ENCODE data around the gene OR51B4.
"Not testable (repeated sequence)": the region's sequence is repeated elsewhere in the genome, so short reads cannot be mapped to it uniquely, and the experiment has no call there.

The OR51B4 gene

GRCh38 chr11:5294342-5294995 is 7.3 kb downstream of the OR51B4 start:
- DNase-seq, result not testable (repeated sequence)

GRCh38 chr11:5293028-5293427 is 8.7 kb downstream of the OR51B4 start:
- no peak for DNase-seq

DNA sequence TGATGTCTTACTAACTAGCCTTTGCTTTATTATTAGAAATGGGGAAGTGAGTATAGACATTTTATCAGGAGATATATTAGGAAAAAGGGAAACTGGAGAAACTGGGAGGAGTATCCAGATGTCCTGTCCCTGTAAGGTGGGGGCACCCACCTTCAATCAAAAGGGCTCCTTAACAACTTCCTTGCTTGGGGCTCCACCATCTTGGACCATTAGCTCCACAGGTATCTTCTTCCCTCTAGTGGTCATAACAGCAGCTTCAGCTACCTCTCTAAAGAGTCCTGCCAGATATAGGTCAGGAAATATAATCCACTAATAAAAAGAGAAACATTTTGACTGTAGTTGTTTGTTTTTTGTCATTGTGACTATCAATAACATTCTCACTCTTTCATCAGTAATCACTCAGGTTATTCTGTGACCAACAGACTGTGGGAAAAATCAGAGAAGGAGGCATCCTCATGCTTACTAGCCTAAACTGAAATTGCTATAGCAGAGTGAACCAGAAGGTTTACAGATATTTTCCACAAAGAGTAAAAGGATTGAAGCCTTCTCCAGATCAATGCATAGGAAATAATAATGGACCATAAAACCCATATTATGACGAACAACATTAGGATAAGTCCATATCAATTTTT is 10.4 kb downstream of the OR51B4 start:
- DNase-seq, result no peak

- DNase-seq, result no peak
These were observed 11.6 kb downstream of the OR51B4 start for GRCh38 chr11:5290106-5290505.

DNA sequence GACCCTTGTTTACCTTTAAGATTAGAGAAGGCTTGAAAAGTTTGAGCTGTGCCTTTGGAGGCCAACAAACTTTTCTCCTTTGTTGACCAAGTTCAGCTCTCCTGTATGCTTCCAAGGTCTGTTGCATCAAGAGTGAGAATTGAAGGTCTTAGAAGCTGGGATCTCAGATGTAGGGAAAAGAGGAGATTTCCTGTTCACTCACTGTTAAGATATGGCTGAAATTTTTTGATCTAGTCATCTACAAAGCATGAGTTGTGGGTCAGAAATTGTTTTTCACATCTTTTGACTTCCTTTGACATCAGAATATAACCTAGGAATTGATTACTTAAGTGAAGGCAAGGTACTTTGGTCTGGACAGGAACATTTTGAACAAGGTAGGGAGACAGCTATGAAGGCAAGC is 12.1 kb downstream of the OR51B4 start:
- no peak for DNase-seq

DNA sequence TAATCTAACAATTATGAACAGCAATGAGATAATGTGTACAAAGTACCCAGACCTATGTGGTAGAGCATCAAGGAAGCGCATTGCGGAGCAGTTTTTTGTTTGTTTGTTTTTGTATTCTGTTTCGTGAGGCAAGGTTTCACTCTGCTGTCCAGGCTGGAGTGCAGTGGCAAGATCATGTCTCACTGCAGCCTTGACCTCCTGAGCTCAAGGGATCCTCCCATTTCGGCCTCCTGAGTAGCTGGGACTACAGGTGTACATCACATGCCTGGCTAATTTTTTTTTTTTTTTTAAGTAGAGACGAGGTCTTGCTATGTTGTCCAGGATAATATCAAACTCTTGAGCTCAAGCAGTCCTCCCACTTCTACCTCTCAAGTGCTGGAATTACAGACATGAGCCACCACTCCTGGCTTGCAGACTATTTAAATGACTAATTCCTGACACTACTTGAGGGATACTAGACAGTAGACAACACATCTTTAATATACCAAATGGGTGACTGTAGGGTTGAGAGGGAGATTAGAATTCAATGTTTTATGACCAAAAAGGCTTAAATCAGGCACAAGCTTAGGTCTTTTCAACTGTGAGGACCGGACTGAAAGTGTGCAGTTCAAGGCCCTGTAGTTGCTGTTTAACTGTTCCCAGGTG is 12.7 kb downstream of the OR51B4 start:
- DNase-seq, result no peak

DNA sequence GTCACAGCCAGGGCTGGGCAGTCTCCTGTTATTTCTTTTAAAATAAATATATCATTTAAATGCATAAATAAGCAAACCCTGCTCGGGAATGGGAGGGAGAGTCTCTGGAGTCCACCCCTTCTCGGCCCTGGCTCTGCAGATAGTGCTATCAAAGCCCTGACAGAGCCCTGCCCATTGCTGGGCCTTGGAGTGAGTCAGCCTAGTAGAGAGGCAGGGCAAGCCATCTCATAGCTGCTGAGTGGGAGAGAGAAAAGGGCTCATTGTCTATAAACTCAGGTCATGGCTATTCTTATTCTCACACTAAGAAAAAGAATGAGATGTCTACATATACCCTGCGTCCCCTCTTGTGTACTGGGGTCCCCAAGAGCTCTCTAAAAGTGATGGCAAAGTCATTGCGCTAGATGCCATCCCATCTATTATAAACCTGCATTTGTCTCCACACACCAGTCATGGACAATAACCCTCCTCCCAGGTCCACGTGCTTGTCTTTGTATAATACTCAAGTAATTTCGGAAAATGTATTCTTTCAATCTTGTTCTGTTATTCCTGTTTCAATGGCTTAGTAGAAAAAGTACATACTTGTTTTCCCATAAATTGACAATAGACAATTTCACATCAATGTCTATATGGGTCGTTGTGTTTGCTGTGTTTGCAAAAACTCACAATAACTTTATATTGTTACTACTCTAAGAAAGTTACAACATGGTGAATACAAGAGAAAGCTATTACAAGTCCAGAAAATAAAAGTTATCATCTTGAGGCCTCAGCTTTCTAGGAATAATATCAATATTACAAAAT is 13.4 kb downstream of the OR51B4 start:
- no peak for DNase-seq

DNA sequence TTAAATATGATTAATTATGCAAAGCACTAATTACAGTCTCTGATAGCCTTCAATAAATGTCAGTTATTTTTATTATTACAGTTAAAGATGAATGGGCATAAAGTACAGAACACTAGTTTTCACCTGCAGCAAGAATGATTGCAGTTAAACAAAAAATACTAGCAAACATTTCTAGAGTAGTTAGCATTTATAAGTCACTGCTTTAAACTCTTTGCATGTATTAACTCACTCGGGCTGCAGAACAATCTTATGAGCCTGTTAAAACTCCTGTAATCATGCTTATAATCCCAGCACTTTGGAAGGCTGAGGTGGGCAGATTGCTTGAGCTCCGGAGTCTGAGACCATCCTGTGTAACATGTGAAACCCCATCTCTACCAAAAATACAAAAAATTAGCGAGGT is 14.8 kb downstream of the OR51B4 start:
- no peak for DNase-seq

- DNase-seq, result no peak
These were observed 15.4 kb downstream of the OR51B4 start for GRCh38 chr11:5286351-5286750.

GRCh38 chr11:5285703-5286340 is 15.9 kb downstream of the OR51B4 start:
- no peak for DNase-seq

- DNase-seq, result no peak
These were observed 17.1 kb downstream of the OR51B4 start for GRCh38 chr11:5284637-5285036.

DNA sequence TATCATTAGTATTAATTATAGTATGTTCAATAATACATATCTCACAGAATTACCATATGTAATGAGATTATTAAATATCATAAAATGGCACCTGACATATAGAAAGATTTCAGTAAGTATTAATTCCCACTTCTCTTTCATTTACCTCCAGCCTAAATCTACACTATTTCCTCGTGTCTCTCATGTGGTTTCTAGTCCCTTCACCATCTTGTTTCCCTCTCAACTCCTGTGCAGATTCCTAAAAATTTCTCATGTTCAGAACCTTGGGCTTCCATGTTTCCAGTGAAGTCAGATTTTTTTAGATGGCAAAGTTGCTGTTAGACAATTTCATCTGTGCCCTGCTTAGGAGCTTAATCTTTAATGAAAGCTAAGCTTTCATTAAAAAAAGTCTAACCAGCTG is 17.9 kb downstream of the OR51B4 start:
- no peak for DNase-seq

GRCh38 chr11:5283086-5283485 is 18.7 kb downstream of the OR51B4 start:
- no peak for DNase-seq

DNA sequence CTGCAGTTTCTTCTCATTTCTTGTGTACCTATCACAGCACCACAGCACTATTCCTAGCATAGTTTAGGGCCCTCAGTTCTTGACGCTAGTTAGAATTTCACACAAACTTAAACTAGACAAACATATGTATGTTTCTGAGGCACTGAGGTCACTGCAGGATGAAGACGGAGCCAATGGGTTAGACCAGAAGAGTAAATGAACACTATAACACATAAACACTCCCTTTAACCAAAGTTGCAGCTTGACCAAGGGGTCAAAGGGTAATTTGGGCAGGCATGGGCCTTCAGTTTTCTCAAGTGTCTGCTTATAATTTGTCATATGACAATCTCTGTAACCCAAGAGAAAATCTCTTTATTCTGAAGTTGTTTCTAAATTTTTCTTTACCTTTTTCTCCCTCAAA is 19.1 kb downstream of the OR51B4 start:
- no peak for DNase-seq

- DNase-seq, result no peak
These were observed 20.1 kb downstream of the OR51B4 start for GRCh38 chr11:5281596-5281995.

- no peak for DNase-seq
These were observed 21.1 kb downstream of the OR51B4 start for GRCh38 chr11:5280582-5281102.

DNA sequence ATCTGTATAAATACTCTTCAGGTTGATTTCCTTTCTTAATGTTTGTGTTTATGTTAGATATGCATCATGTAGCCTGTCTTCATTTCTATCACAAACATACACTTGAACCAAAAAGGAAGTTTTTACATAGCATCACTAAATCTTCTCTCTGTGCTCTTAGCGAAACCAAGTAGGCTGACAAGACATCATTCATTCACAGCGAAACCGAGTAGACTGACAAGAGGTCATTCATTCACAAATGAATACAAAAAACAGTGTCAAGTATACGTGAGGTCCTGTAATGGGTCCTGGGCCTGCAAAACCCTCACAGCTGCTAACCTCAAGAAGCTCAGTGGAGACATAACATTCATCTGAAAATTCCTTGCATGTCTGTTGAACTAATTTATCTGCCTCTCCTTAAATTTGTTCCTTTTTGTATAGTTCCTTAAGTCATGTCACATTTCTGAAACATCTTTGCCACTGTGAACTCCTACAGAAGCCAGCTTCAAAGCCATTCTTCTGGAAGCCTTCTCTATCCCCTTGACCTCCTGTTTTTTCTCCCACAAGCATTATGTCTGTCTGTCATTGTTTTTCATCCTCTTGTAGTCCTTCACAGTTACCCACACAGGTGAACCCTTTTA is 22.2 kb downstream of the OR51B4 start:
- no peak for DNase-seq

DNA sequence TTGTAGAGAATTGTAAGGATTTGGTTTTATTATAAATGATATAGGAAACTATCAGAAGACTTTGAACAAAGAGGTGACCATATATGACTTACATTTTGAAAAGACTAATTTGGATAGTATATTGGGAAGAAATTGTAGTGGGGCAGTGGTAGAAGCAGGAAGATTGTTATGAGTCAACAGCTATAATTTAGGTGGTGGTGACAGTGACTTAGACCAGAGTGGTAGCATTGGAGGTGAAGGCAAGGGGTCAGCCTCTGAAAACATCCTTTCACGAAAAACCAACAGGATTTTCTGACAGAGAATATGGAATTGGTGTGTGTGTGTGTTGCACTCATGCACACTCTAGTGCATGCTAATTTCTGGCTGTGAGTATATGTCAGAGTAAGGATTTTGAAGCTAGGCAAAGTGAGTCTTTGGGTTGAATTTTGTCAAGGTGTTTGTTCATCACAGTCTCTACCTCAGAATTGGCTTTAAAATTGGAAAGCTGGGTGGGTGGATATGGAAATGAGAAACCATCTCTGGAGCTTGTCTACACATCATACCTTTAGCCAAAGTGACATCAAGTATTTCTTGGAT is 23.9 kb downstream of the OR51B4 start:
- no peak for DNase-seq

DNA sequence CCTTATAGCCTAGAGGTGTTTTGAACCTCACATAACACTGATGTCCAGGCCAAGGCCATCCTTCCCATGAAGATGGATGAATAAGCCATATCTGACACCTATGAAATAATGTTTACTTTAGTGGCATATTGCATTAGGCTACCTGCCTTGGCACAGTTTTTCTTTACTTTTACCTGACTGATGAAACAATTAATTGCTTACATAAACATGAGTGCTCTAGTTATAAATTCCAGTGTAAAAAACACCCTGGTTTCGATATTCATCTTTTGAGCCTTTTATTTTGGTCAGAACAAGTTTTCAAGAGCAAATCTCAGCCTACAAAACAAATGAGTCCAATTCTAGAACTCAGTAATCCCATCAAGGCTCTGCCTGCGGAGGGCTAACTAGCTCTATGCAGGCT is 25.0 kb downstream of the OR51B4 start:
- DNase-seq, result no peak

DNA sequence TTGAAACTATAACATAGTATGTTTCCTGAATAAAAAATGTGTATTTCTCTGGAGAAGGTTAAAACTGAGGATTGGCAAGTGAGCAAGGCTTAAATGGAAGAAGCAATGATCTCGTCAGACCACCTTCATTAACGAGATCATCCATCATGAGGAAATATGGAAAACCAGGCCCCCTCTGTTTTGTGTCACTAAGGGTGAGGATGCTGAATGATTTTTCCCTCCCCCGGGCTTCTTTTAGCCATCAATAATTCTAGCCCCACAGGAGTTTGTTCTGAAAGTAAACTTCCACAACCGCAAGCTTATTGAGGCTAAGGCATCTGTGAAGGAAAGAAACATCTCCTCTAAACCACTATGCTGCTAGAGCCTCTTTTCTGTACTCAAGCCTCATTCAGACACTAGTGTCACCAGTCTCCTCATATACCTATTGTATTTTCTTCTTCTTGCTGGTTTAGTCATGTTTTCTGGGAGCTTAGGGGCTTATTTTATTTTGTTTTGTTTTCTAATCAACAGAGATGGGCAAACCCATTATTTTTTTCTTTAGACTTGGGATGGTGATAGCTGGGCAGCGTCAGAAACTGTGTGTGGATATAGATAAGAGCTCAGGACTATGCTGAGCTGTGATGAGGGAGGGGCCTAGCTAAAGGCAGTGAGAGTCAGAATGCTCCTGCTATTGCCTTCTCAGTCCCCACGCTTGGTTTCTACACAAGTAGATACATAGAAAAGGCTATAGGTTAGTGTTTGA is 26.2 kb downstream of the OR51B4 start:
- DNase-seq, result no peak

GRCh38 chr11:5274395-5274794 is 27.4 kb downstream of the OR51B4 start:
- DNase-seq, result no peak
